HepG2 (cell line): ENCODE results near the gene SMTN. TPM values are rescaled to one million over a fixed set of nuclear protein-coding genes. Genes with fewer than 3 reads are reported as not detected.
A peak's percentile ranks its signal among the peaks of the same experiment; 100 is the strongest.

Experiments used
- ARID4A ChIP-seq: sonication (generic); formaldehyde crosslinking; IDR thresholded peaks from 2 replicates; pipeline ENCODE4 v1.5.0; 2020; ENCODE audit warnings: mild to moderate bottlenecking, missing genetic modification reagents, borderline replicate concordance
- BHLHE40 ChIP-seq: IDR thresholded peaks from 2 replicates; pipeline ENCODE4 v1.6.1; 2011; ENCODE audit warnings: low read length, improper control_type of control experiment
- BORCS8-MEF2B ChIP-seq: sonication (generic); formaldehyde crosslinking; IDR thresholded peaks from 2 replicates; pipeline ENCODE4 v1.8.0; 2022; ENCODE audit warnings: mild to moderate bottlenecking, missing genetic modification reagents
- BRCA1 ChIP-seq: sonication (generic); formaldehyde crosslinking; IDR thresholded peaks from 2 replicates; pipeline ENCODE4 v1.4.0; 2020; ENCODE audit warnings: missing genetic modification reagents
- CEBPZ ChIP-seq: IDR thresholded peaks from 2 replicates; pipeline ENCODE4 v1.6.1; 2012; ENCODE audit warnings: low read length, improper control_type of control experiment
- ELF3 ChIP-seq: IDR thresholded peaks from 2 replicates; pipeline ENCODE4 v1.6.1; 2016; ENCODE audit warnings: missing genetic modification reagents, missing compliant biosample characterization
- FOXJ3 ChIP-seq: sonication (generic); formaldehyde crosslinking; IDR thresholded peaks from 2 replicates; pipeline ENCODE4 v1.4.0; 2020; ENCODE audit warnings: missing genetic modification reagents, mild to moderate bottlenecking, borderline replicate concordance
- MXI1 ChIP-seq: IDR thresholded peaks from 3 replicates; pipeline ENCODE4 v1.6.1; 2012; ENCODE audit warnings: low read depth, low read length, inconsistent platforms, borderline replicate concordance
- NFYC ChIP-seq: IDR thresholded peaks from 2 replicates; pipeline ENCODE4 v1.6.1; 2016; ENCODE audit warnings: missing genetic modification reagents, missing compliant biosample characterization
- PITX1 ChIP-seq: sonication (generic); formaldehyde crosslinking; IDR thresholded peaks from 2 replicates; pipeline ENCODE4 v1.5.1; 2020; ENCODE audit warnings: mild to moderate bottlenecking, missing genetic modification reagents
- REPIN1 ChIP-seq: sonication (generic); formaldehyde crosslinking; IDR thresholded peaks from 2 replicates; pipeline ENCODE4 v1.8.0; 2022; ENCODE audit warnings: missing genetic modification reagents, low read depth, mild to moderate bottlenecking, borderline replicate concordance
- TCF7 ChIP-seq: sonication (generic); IDR thresholded peaks from 2 replicates; pipeline ENCODE4 v1.6.1; 2016; ENCODE audit warnings: antibody characterized with exemption, low read depth
- THAP7 ChIP-seq: sonication (generic); formaldehyde crosslinking; IDR thresholded peaks from 2 replicates; pipeline ENCODE4 v1.8.1; 2023; ENCODE audit warnings: mild to moderate bottlenecking, missing genetic modification reagents
- ZEB1 ChIP-seq: IDR thresholded peaks from 2 replicates; pipeline ENCODE4 v1.6.1; 2012; ENCODE audit warnings: mild to moderate bottlenecking, low read depth, inconsistent platforms; ENCODE audit not compliant: insufficient replicate concordance
- ZMYM4 ChIP-seq: sonication (generic); formaldehyde crosslinking; IDR thresholded peaks from 2 replicates; pipeline ENCODE4 v1.8.1; 2023; ENCODE audit warnings: mild to moderate bottlenecking, missing genetic modification reagents
- ZNF20 ChIP-seq: sonication (generic); formaldehyde crosslinking; IDR thresholded peaks from 2 replicates; pipeline ENCODE4 v1.4.0; 2020; ENCODE audit warnings: mild to moderate bottlenecking, moderate library complexity, missing genetic modification reagents
- ZNF792 ChIP-seq: IDR thresholded peaks from 2 replicates; pipeline ENCODE4 v1.6.1; 2016
- polyA plus RNA-seq, 8 experiments: library from polyadenylated mRNA; depleted of rRNA in 3 of 8; stranded (reverse) in 7 of 8; unstranded in 1 of 8; fragments of >200 nt; fragmentation: Illumina TruSeq in 4 of 8; extraction: Trizol in 4 of 8; gene quantifications; 2 replicates each; pipeline versions ENCODE4 v1.2.1 to v1.2.3, GENCODE V29; 2011 to 2016; ENCODE audit warnings: low read depth in 4 of 8, missing spikeins in 1 of 8, mixed read lengths in 1 of 8; ENCODE audit not compliant: insufficient read depth in 1 of 8
- total RNA-seq, 5 experiments: library from RNA; depleted of rRNA; stranded (reverse); fragments of >200 nt; fragmentation: Illumina TruSeq; extraction: Trizol; gene quantifications; 2 replicates each; pipeline ENCODE4 v1.2.3, GENCODE V29; 2016; ENCODE audit warnings: low read depth in 1 of 5
- TF ChIP-seq, protein P1 (sequence below): conservative IDR thresholded peaks from 2 replicates; pipeline ENCODE4 v1.6.1; 2018; ENCODE audit warnings: missing genetic modification reagents
- TF ChIP-seq, protein P2 (sequence below): sonication (generic); formaldehyde crosslinking; IDR thresholded peaks from 2 replicates; pipeline ENCODE4 v1.8.0; 2023; ENCODE audit warnings: mild to moderate bottlenecking, missing genetic modification reagents

SMTN gene
- total and polyA plus RNA-seq, 2 of the 13 experiments (the other 11 are each of a cell fraction or from before 2014, with no cell fraction given), result 14.7 to 26.1 TPM

DNA sequence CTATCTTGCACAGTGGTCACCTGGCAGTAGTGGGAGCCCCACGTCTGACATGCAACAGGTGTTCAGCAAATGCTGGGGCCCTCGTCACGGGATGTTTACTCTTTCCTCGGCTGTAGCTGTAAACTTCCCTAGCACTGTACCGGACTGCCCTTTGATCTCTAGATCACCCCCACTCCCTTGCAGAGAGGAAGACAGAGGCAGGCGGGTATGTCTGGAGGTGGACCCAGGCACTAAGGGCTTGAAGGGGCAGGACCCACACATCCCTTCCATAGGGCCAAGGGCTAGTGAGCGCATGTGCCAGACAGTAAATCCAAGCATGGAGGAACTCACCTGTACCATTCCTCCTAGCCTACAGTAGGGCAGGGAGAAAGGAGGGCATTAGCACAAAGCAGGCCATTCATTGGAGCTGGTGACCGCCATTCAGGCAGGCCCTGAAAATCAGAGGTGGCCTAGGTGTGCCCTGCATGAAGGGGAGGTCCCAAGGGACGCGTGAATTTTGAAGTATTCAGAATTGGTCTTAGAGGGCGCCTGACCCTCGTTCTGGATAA, 1.9 kb upstream of the SMTN start (continued):
- TF ChIP-seq ZNF792 (peak; percentile 71; the same call in 1 of the 2 replicates), TCF7 (peak; percentile 50; the same call in 1 of the 2 replicates), FOXJ3 (0 out of 2 replicates have a peak, but pooled peaks have one; percentile 54), THAP7 (CRISPR knock-in tag) (peak; percentile 69; the same call in 1 of the 2 replicates), REPIN1 (CRISPR knock-in tag) (peak; percentile 47; the same call in 1 of the 2 replicates), ZEB1 (peak; percentile 91), ARID4A (CRISPR knock-in tag) (peak; percentile 59; the same call in 1 of the 2 replicates), ZMYM4 (CRISPR knock-in tag) (peak; percentile 55), BRCA1 (0 out of 2 replicates have a peak, but pooled peaks have one; percentile 28), ZNF20 (CRISPR knock-in tag) (no peak), ELF3 (CRISPR knock-in tag) (peak; percentile 36; the same call in 1 of the 2 replicates), CEBPZ (no peak), PITX1 (CRISPR knock-in tag) (peak; percentile 75), BHLHE40 (peak; percentile 70; the same call in 1 of the 2 replicates), MXI1 (peak; percentile 20; the same call in 1 of the 3 replicates), BORCS8-MEF2B (CRISPR knock-in tag) (peak; percentile 65), NFYC (peak; percentile 85)
- TF ChIP-seq, protein P1, sequence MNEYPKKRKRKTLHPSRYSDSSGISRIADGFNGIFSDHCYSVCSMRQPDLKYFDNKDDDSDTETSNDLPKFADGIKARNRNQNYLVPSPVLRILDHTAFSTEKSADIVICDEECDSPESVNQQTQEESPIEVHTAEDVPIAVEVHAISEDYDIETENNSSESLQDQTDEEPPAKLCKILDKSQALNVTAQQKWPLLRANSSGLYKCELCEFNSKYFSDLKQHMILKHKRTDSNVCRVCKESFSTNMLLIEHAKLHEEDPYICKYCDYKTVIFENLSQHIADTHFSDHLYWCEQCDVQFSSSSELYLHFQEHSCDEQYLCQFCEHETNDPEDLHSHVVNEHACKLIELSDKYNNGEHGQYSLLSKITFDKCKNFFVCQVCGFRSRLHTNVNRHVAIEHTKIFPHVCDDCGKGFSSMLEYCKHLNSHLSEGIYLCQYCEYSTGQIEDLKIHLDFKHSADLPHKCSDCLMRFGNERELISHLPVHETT (CRISPR knock-in tag), result 0 out of 2 replicates have a peak, but pooled peaks have one; percentile 46
- TF ChIP-seq, protein P2, sequence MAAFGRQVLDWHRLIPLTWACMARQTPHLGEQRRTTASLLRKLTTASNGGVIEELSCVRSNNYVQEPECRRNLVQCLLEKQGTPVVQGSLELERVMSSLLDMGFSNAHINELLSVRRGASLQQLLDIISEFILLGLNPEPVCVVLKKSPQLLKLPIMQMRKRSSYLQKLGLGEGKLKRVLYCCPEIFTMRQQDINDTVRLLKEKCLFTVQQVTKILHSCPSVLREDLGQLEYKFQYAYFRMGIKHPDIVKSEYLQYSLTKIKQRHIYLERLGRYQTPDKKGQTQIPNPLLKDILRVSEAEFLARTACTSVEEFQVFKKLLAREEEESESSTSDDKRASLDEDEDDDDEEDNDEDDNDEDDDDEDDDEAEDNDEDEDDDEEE (CRISPR knock-in tag), result peak; percentile 71; the same call in 1 of the 2 replicates
